ENCODE data around the gene TPSG1.

The TPSG1 gene

GRCh38 chr16:1211451-1212268 lies 13.4 kb downstream of the TPSG1 start:
- no peaks in the 10 kb centered on the region for H3K36me3 ChIP-seq (ENCODE audit: control insufficient read depth, insufficient read depth, low read length, severe bottlenecking)
- H3K4me3 ChIP-seq (ENCODE audit: low read length) = no peak overlapping the region
- H3K9ac ChIP-seq (ENCODE audit: low read length) = no peak overlapping the region
- no peak for DNase-seq (ENCODE audit: low read depth)
- no peaks in the 10 kb centered on the region for H3K27me3 ChIP-seq (replicated peaks; ENCODE audit: control insufficient read depth, insufficient read depth, low read length)
- H3K4me1 ChIP-seq (ENCODE audit: control insufficient read depth, insufficient read depth, low read length) = no peaks in the 10 kb centered on the region
- no peaks in the 10 kb centered on the region for H3K9me3 ChIP-seq (ENCODE audit: control insufficient read depth, low read length)

GRCh38 chr16:1210461-1210860 lies 14.6 kb downstream of the TPSG1 start:
- DNase-seq (ENCODE audit: low read depth) = no peak
- no peaks in the 10 kb centered on the region for H3K27me3 ChIP-seq (replicated peaks; ENCODE audit: control insufficient read depth, insufficient read depth, low read length)
- no peaks in the 10 kb centered on the region for H3K36me3 ChIP-seq (ENCODE audit: control insufficient read depth, insufficient read depth, low read length, severe bottlenecking)
- H3K4me1 ChIP-seq (ENCODE audit: control insufficient read depth, insufficient read depth, low read length) = no peaks in the 10 kb centered on the region
- no peak overlapping the region for H3K9ac ChIP-seq (ENCODE audit: low read length)
- H3K9me3 ChIP-seq (ENCODE audit: control insufficient read depth, low read length) = no peaks in the 10 kb centered on the region
- no peak overlapping the region for H3K4me3 ChIP-seq (ENCODE audit: low read length)

GRCh38 chr16:1209081-1209480 lies 16.0 kb downstream of the TPSG1 start:
- DNase-seq (ENCODE audit: low read depth) = no peak
- Histone ChIP-seq H3K36me3 (ENCODE audit: control insufficient read depth, insufficient read depth, low read length, severe bottlenecking) (no peaks in the 10 kb centered on the region), H3K4me3 (ENCODE audit: low read length) (no peak overlapping the region), H3K27me3 (replicated peaks; ENCODE audit: control insufficient read depth, insufficient read depth, low read length) (no peaks in the 10 kb centered on the region), H3K4me1 (ENCODE audit: control insufficient read depth, insufficient read depth, low read length) (no peaks in the 10 kb centered on the region), H3K9me3 (ENCODE audit: control insufficient read depth, low read length) (no peaks in the 10 kb centered on the region), H3K9ac (ENCODE audit: low read length) (no peak overlapping the region)

- DNase-seq (ENCODE audit: low read depth) = no peak
- H3K9ac ChIP-seq (ENCODE audit: low read length) = no peak overlapping the region
- H3K4me1 ChIP-seq (ENCODE audit: control insufficient read depth, insufficient read depth, low read length) = no peaks in the 10 kb centered on the region
- no peak overlapping the region for H3K4me3 ChIP-seq (ENCODE audit: low read length)
- no peaks in the 10 kb centered on the region for H3K36me3 ChIP-seq (ENCODE audit: control insufficient read depth, insufficient read depth, low read length, severe bottlenecking)
- peaks cover under 1% of the 10 kb centered on the region for H3K27me3 ChIP-seq (replicated peaks; ENCODE audit: control insufficient read depth, insufficient read depth, low read length)
- no peaks in the 10 kb centered on the region for H3K9me3 ChIP-seq (ENCODE audit: control insufficient read depth, low read length)
These were observed 16.7 kb downstream of the TPSG1 start for GRCh38 chr16:1208239-1208830.

GRCh38 chr16:1206786-1207185 lies 18.3 kb downstream of the TPSG1 start:
- no peaks in the 10 kb centered on the region for H3K9me3 ChIP-seq (ENCODE audit: control insufficient read depth, low read length)
- H3K4me3 ChIP-seq (ENCODE audit: low read length) = no peak overlapping the region
- no peaks in the 10 kb centered on the region for H3K4me1 ChIP-seq (ENCODE audit: control insufficient read depth, insufficient read depth, low read length)
- peaks cover 3% of the 10 kb centered on the region for H3K27me3 ChIP-seq (replicated peaks; ENCODE audit: control insufficient read depth, insufficient read depth, low read length)
- no peaks in the 10 kb centered on the region for H3K36me3 ChIP-seq (ENCODE audit: control insufficient read depth, insufficient read depth, low read length, severe bottlenecking)
- no peak overlapping the region for H3K9ac ChIP-seq (ENCODE audit: low read length)
- DNase-seq (ENCODE audit: low read depth) = no peak

GRCh38 chr16:1206326-1206725 lies 18.7 kb downstream of the TPSG1 start:
- no peak for DNase-seq (ENCODE audit: low read depth)
- H3K9ac ChIP-seq (ENCODE audit: low read length) = no peak overlapping the region
- H3K36me3 ChIP-seq (ENCODE audit: control insufficient read depth, insufficient read depth, low read length, severe bottlenecking) = no peaks in the 10 kb centered on the region
- H3K4me1 ChIP-seq (ENCODE audit: control insufficient read depth, insufficient read depth, low read length) = no peaks in the 10 kb centered on the region
- no peaks in the 10 kb centered on the region for H3K9me3 ChIP-seq (ENCODE audit: control insufficient read depth, low read length)
- H3K4me3 ChIP-seq (ENCODE audit: low read length) = no peak overlapping the region
- H3K27me3 ChIP-seq (replicated peaks; ENCODE audit: control insufficient read depth, insufficient read depth, low read length) = peaks cover 3% of the 10 kb centered on the region

GRCh38 chr16:1204933-1205332 lies 20.1 kb downstream of the TPSG1 start:
- no peaks in the 10 kb centered on the region for H3K4me1 ChIP-seq (ENCODE audit: control insufficient read depth, insufficient read depth, low read length)
- no peak for DNase-seq (ENCODE audit: low read depth)
- peaks cover 3% of the 10 kb centered on the region for H3K27me3 ChIP-seq (replicated peaks; ENCODE audit: control insufficient read depth, insufficient read depth, low read length)
- no peak overlapping the region for H3K4me3 ChIP-seq (ENCODE audit: low read length)
- H3K9ac ChIP-seq (ENCODE audit: low read length) = no peak overlapping the region
- H3K9me3 ChIP-seq (ENCODE audit: control insufficient read depth, low read length) = no peaks in the 10 kb centered on the region
- H3K36me3 ChIP-seq (ENCODE audit: control insufficient read depth, insufficient read depth, low read length, severe bottlenecking) = no peaks in the 10 kb centered on the region

GRCh38 chr16:1202274-1202673 lies 22.8 kb downstream of the TPSG1 start:
- Histone ChIP-seq H3K4me1 (ENCODE audit: control insufficient read depth, insufficient read depth, low read length) (no peaks in the 10 kb centered on the region), H3K4me3 (ENCODE audit: low read length) (no peak overlapping the region), H3K27me3 (replicated peaks; ENCODE audit: control insufficient read depth, insufficient read depth, low read length) (peaks cover 3% of the 10 kb centered on the region), H3K9me3 (ENCODE audit: control insufficient read depth, low read length) (no peaks in the 10 kb centered on the region), H3K36me3 (ENCODE audit: control insufficient read depth, insufficient read depth, low read length, severe bottlenecking) (no peaks in the 10 kb centered on the region), H3K9ac (ENCODE audit: low read length) (no peak overlapping the region)
- DNase-seq (ENCODE audit: low read depth) = no peak

- Histone ChIP-seq H3K4me1 (ENCODE audit: control insufficient read depth, insufficient read depth, low read length) (no peaks in the 10 kb centered on the region), H3K36me3 (ENCODE audit: control insufficient read depth, insufficient read depth, low read length, severe bottlenecking) (no peaks in the 10 kb centered on the region), H3K9ac (ENCODE audit: low read length) (no peak overlapping the region), H3K4me3 (ENCODE audit: low read length) (no peak overlapping the region), H3K27me3 (replicated peaks; ENCODE audit: control insufficient read depth, insufficient read depth, low read length) (peaks cover 5% of the 10 kb centered on the region), H3K9me3 (ENCODE audit: control insufficient read depth, low read length) (no peaks in the 10 kb centered on the region)
- DNase-seq (ENCODE audit: low read depth) = no peak
These were observed 23.6 kb downstream of the TPSG1 start for GRCh38 chr16:1201444-1201843.

GRCh38 chr16:1200014-1200627 lies 24.9 kb downstream of the TPSG1 start:
- H3K9me3 ChIP-seq (ENCODE audit: control insufficient read depth, low read length) = no peaks in the 10 kb centered on the region
- H3K4me3 ChIP-seq (ENCODE audit: low read length) = no peak overlapping the region
- H3K27me3 ChIP-seq (replicated peaks; ENCODE audit: control insufficient read depth, insufficient read depth, low read length) = peaks cover 7% of the 10 kb centered on the region
- no peak overlapping the region for H3K9ac ChIP-seq (ENCODE audit: low read length)
- H3K36me3 ChIP-seq (ENCODE audit: control insufficient read depth, insufficient read depth, low read length, severe bottlenecking) = no peaks in the 10 kb centered on the region
- no peaks in the 10 kb centered on the region for H3K4me1 ChIP-seq (ENCODE audit: control insufficient read depth, insufficient read depth, low read length)
- no peak for DNase-seq (ENCODE audit: low read depth)

- no peak for DNase-seq (ENCODE audit: low read depth)
- H3K4me3 ChIP-seq (ENCODE audit: low read length) = no peak overlapping the region
- H3K36me3 ChIP-seq (ENCODE audit: control insufficient read depth, insufficient read depth, low read length, severe bottlenecking) = no peaks in the 10 kb centered on the region
- no peaks in the 10 kb centered on the region for H3K4me1 ChIP-seq (ENCODE audit: control insufficient read depth, insufficient read depth, low read length)
- no peaks in the 10 kb centered on the region for H3K9me3 ChIP-seq (ENCODE audit: control insufficient read depth, low read length)
- peaks cover 7% of the 10 kb centered on the region for H3K27me3 ChIP-seq (replicated peaks; ENCODE audit: control insufficient read depth, insufficient read depth, low read length)
- no peak overlapping the region for H3K9ac ChIP-seq (ENCODE audit: low read length)
These were observed 25.6 kb downstream of the TPSG1 start for GRCh38 chr16:1199347-1200013.

Data from adipocyte (in vitro differentiated cells).